SJCRH30 (cell line): ENCODE results near the gene S1PR3. TPM values are rescaled to one million over a fixed set of nuclear protein-coding genes. Genes with fewer than 3 reads are reported as not detected.

ENCODE experiments used
- DNase-seq, 2 experiments: peaks; one replicate each; pipeline ENCODE4 v3.0.0-alpha.2; 2015 to 2020
- H3K27ac ChIP-seq: fragments of 250-450 bp; sonication (Bioruptor Pico); 2 replicates; pipeline ENCODE4 v1.5.1; 2020; ENCODE audit warnings: mild to moderate bottlenecking, moderate library complexity
- H3K27me3 ChIP-seq: fragments of 250-450 bp; sonication (Bioruptor Pico); 2 replicates; pipeline ENCODE4 v1.5.1; 2020; ENCODE audit warnings: mild to moderate bottlenecking, moderate library complexity
- H3K36me3 ChIP-seq: fragments of 250-450 bp; sonication (Bioruptor Pico); 2 replicates; pipeline ENCODE4 v1.5.1; 2020; ENCODE audit warnings: mild to moderate bottlenecking, moderate library complexity
- H3K4me1 ChIP-seq: fragments of 250-450 bp; sonication (Bioruptor Pico); 2 replicates; pipeline ENCODE4 v1.5.1; 2020; ENCODE audit warnings: mild to moderate bottlenecking, moderate library complexity
- H3K4me3 ChIP-seq: fragments of 250-450 bp; sonication (Bioruptor Pico); 2 replicates; pipeline ENCODE4 v1.5.1; 2020; ENCODE audit warnings: mild to moderate bottlenecking, moderate library complexity
- H3K9me3 ChIP-seq: fragments of 250-450 bp; sonication (Bioruptor Pico); replicated peaks from 2 replicates; pipeline ENCODE4 v1.5.1; 2020; ENCODE audit warnings: mild to moderate bottlenecking, moderate library complexity
- total RNA-seq: library from RNA; depleted of rRNA; stranded (reverse); fragments of >200 nt; shearing (Covaris generic); gene quantifications from 2 replicates; pipeline ENCODE4 v1.2.3, GENCODE V29; 2014

The S1PR3 gene
- total RNA-seq, 1 experiment from 2014 or later: not detected

DNA sequence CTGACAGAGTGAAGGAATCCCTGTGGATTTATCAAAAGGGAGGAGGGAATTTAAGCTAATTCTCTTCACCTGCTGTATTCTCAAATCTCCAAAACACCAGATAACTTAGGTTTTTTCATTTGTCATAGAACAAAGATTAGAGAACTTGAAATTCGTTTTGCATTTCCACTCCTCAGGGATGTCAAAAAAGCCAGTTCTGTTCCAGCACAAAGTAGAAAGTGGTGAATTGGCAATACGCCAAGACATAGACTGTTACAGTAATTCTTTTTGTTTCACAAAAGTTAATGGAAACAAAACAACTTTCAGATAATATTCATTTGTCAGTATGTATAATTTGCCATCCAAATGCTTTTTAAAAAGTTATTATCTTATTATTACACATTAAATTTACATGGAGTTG is 15.0 kb downstream of the S1PR3 start:
- no peaks in the 10 kb centered on the region for H3K9me3 ChIP-seq
- no peak for DNase-seq
- no peak overlapping the region for H3K4me3 ChIP-seq
- no peaks in the 10 kb centered on the region for H3K4me1 ChIP-seq
- H3K36me3 ChIP-seq: no peaks in the 10 kb centered on the region
- H3K27ac ChIP-seq: no peak overlapping the region
- no peaks in the 10 kb centered on the region; the same call in 1 of the 2 replicates for H3K27me3 ChIP-seq

DNA sequence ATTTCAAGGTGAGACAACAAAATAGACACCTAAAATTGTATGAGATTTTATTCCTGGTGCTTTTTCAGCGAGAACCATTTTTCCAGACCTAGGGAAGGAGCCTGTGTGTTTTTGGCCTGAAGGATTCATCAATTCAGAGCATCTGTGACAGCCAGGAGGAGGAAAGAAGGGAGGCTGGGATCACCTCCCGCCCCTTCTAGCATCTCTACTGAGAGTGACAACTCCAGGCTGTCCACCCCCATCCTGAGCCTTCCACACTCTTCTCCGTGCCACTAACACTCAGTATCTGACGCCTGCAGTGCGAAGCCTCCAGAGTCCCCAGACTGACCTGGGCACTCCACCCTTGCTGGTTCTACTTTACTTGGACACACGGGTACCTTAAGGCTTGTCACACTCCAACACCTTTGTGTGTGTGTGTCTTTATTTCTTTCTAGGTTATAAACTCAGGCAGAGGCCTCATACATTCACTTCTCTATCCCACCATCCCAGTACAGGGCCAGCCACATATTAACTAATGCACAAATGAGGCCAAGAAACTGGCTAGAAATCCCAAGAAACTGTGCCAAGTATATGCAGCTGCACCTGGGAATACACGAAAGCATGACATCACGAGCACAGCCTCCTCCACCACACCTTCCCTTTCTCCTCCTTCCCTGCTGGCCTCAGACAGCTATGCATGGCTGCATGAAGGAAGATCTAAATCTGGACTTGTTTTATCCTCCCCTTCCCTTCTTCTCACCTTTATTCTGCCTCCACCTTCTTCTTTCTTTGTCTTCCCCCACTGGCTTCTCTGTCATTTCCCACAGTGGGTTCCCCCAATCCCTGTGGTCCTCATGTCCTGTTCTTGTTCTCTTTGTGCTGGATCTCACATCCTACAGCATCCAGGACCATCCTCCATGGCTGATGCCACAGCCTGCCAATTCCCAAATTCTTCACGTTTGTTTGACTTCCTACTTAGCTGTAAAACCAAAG is 16.0 kb downstream of the S1PR3 start:
- Histone ChIP-seq H3K27ac (no peak overlapping the region), H3K36me3 (no peaks in the 10 kb centered on the region), H3K4me3 (no peak overlapping the region), H3K9me3 (no peaks in the 10 kb centered on the region), H3K27me3 (peaks cover 4% of the 10 kb centered on the region; the same call in 1 of the 2 replicates), H3K4me1 (no peaks in the 10 kb centered on the region)
- no peak for DNase-seq

DNA sequence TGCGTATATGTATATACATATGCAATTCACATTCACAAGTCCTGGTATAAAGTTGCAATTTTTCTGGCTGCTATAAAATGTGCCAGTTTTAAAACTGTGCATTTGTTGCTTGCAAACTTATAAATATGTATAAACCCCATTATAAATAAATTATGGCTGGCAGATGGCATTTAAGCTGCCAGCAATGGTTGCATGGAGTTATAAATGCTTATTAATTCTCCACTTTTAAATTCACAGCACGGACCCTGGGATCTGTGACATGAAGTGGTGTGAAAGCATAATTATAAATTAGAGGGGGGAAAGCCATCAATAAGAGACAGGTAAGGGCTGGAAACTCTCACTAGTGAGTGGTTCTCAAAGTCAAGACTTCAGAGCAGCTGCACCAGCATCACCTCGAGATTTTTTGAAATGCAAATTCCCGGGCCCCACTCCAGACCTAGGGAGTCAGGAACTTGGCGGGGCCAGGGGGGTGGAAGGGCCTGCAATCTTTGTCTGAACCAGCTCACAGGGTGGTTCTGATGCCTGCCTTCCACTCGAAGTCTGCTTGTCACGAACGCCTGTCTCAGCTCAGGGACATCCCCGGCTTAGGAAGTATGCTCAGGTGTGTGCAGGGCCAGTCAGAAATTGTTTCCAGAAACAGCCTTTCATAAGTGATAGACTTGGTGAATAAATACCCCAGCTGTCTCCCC is 16.9 kb downstream of the S1PR3 start:
- DNase-seq: no peak
- Histone ChIP-seq H3K27ac (no peak overlapping the region), H3K9me3 (no peaks in the 10 kb centered on the region), H3K4me3 (no peak overlapping the region), H3K36me3 (no peaks in the 10 kb centered on the region), H3K27me3 (peaks cover 4% of the 10 kb centered on the region; the same call in 1 of the 2 replicates), H3K4me1 (no peaks in the 10 kb centered on the region)

DNA sequence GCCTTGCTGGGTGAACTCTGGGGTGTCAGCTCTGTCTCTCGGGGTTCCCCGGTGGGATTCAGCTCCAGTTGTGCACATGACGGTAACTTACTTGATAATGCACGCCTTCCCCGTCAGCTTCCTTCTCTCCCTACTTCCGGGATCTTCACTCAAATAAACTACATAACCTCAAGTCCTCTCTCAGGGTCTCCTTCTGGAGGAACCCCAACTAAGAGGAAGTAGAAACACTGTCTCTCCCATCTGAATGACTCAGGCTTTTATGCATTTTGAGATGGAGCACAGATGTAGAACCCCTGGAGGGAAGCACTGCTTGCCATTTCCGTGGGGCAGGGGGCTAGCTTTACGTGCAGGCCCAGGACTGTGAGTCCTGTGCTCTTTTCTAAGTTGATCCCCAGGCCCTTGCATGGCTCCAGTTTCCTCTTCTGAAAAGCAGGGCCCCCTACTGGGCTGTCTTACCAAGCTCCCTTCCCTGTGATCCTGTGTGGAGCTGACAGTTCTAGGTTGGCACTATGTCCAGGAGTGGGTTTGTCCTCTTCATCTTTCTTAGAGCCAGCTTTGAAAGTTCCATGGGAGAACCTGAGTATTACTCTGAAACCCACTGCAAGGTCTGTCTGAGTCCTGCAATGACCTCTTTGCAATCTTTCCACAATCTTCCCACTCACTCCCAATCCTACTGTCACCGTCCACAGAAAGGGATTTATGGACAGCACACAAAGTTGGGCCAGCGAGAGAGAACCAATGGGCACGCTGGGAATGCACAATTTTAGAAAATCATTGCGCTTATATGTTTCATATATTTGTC is 17.7 kb downstream of the S1PR3 start:
- Histone ChIP-seq H3K36me3 (no peaks in the 10 kb centered on the region), H3K27ac (no peak overlapping the region), H3K4me3 (no peak overlapping the region), H3K4me1 (no peaks in the 10 kb centered on the region), H3K9me3 (no peaks in the 10 kb centered on the region), H3K27me3 (peaks cover 4% of the 10 kb centered on the region; the same call in 1 of the 2 replicates)
- no peak for DNase-seq

DNA sequence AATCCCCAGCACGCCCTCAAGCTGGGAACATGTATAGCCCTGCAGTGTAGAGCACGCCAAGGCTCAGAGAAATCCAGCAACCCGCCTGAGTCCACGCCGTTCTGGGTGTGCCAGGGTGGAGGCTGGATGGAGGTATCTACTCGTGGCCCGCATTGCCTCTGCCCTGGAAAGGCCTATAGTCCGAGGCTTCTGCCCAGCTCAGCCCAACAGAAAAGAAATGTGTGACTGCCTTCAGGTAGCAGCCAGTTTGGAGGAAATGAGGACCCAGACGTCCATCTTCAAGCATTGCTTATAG is 18.2 kb downstream of the S1PR3 start:
- no peak for DNase-seq

DNA sequence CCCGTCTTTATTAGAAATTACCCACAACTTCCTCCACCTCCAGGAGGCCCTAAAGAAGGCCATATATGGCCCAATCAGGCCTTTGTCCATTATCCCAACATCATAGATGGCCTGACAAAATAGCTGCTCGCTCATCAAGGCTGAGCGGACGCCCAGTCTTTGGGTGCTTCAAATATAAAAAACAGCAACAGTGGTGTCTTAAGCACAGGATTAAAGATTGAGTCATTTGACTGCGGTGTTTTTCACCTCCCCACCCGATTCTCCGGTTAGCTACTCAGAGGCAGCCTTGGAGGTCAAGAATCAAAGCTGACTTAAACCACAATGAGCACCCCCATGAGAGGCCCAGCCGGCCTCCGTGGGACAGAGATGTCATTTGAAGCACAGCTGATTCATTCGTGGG is 18.8 kb downstream of the S1PR3 start:
- no peak for DNase-seq
- H3K9me3 ChIP-seq: no peaks in the 10 kb centered on the region
- H3K36me3 ChIP-seq: no peaks in the 10 kb centered on the region
- H3K4me1 ChIP-seq: no peaks in the 10 kb centered on the region
- H3K27ac ChIP-seq: no peak overlapping the region
- H3K4me3 ChIP-seq: no peak overlapping the region
- H3K27me3 ChIP-seq: peaks cover 4% of the 10 kb centered on the region; the same call in 1 of the 2 replicates

More for the DNA sequence above, 18.2 kb downstream of the S1PR3 start:
- Histone ChIP-seq H3K27me3 (peaks cover 4% of the 10 kb centered on the region; the same call in 1 of the 2 replicates), H3K27ac (no peak overlapping the region), H3K9me3 (no peaks in the 10 kb centered on the region), H3K4me3 (no peak overlapping the region), H3K36me3 (no peaks in the 10 kb centered on the region), H3K4me1 (no peaks in the 10 kb centered on the region)

DNA sequence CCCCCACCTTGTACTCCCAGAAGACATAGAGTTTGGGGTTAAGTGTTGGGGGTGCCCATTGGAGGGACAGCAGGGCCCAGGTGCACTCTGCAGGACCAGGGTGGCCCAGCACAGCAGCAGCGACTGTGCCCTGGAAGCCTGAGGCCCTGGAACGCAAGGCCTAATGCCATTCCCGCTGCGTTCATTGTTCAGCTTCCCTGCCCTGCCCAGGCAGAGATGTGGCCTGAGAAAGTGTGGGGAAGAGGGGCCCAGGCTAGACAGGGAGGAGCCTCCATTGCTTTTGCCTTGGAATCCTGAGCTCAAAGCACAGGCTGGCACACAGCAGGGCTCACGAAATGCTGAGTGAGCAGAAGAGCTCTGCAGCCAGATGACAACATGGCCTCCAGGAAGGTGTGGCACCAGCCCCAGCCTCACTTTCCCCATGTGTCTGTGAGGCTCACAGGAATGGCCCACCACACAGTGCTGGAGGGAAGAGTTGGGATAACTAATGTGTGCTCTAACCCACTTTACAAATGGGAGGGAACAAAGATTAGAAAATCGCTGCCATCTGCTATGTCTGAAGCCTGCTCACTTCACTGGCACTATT is 19.4 kb downstream of the S1PR3 start:
- Histone ChIP-seq H3K27me3 (peaks cover 4% of the 10 kb centered on the region; the same call in 1 of the 2 replicates), H3K36me3 (no peaks in the 10 kb centered on the region), H3K27ac (no peak overlapping the region), H3K9me3 (no peaks in the 10 kb centered on the region), H3K4me3 (no peak overlapping the region), H3K4me1 (no peaks in the 10 kb centered on the region)
- no peak for DNase-seq

DNA sequence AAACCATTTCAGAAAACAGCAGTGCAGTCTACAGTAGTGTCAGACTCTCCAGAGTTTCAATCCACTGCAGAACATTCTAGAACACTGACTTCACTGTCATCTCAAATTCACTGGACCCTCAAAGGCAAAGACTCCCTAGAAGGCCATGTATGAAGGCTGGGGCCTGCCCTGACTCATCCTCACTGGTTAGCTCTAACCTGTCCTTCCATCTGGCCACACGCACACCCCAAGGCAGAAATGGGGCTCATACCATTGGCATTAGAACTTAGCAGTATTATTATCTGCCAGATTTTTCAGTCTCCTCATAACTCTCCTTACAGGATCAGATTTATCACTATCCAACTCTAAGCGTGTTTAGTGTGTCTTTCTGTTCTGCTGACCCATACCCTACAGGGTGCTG is 20.4 kb downstream of the S1PR3 start:
- Histone ChIP-seq H3K4me3 (no peak overlapping the region), H3K27ac (no peak overlapping the region), H3K9me3 (no peaks in the 10 kb centered on the region), H3K36me3 (no peaks in the 10 kb centered on the region), H3K27me3 (peaks cover 4% of the 10 kb centered on the region; the same call in 1 of the 2 replicates), H3K4me1 (no peaks in the 10 kb centered on the region)
- no peak for DNase-seq

DNA sequence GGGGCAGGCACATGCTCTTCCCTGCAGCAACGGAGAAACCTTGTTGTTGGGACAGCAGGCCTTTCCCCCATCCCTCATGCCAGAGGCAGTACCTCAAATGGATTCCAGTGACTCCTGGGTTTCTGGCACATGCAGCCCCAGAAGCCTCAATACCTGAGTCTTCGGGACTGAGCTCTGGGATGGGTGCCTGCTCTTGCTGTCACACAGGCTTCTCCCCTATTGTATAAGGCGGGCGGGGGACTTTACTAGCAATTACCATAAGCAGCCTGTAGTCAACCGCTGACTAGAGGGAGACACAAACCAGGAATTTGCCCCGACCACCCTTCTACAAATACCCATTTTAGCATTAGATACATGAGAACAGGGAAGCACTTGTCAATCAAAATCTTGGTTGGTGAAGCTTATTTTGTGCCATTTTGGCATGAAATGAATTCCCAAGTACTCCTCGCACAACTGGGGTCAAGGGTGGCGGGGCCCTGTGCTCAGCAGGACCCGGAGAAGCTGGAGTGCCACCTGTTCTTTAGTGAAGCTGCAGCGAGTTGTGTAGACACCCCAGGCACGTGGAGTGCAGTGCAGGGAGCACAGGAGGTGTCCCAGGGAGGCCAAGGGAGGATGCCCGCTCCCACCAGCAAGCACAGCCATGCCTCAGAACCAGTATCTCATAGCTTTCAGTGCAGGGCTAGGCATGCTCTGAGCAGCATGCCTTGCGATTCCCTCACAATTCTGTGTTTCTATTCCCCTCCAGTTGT is 21.2 kb downstream of the S1PR3 start:
- no peaks in the 10 kb centered on the region for H3K9me3 ChIP-seq
- no peaks in the 10 kb centered on the region for H3K4me1 ChIP-seq
- no peak overlapping the region for H3K4me3 ChIP-seq
- H3K36me3 ChIP-seq: no peaks in the 10 kb centered on the region
- 0 out of 2 replicates have a peak, but pooled peaks cover 4% of the 10 kb centered on the region for H3K27me3 ChIP-seq
- DNase-seq: no peak
- H3K27ac ChIP-seq: no peak overlapping the region

DNA sequence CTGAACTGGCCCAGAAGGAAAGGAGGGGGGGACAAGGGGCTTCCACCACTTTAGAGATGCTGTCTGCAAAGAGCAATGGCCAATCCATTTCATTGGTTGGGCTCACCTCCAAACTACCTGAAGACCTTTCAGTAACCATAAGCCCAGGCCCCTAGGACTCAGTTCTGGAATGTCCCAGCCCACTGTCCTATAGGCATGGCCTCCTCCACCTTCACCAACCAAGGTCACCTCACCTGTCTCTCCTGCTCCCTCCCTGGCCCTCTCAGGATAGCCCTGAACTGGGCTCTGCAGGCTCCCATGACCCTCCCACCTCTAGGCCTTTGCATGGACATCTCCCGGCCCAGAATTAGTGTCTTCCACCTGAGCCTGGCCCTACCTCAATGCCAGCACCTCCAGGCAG is 22.4 kb downstream of the S1PR3 start:
- Histone ChIP-seq H3K36me3 (no peaks in the 10 kb centered on the region), H3K27me3 (0 out of 2 replicates have a peak, but pooled peaks cover 4% of the 10 kb centered on the region), H3K27ac (no peak overlapping the region), H3K4me1 (no peaks in the 10 kb centered on the region), H3K9me3 (no peaks in the 10 kb centered on the region), H3K4me3 (no peak overlapping the region)
- DNase-seq: no peak

DNA sequence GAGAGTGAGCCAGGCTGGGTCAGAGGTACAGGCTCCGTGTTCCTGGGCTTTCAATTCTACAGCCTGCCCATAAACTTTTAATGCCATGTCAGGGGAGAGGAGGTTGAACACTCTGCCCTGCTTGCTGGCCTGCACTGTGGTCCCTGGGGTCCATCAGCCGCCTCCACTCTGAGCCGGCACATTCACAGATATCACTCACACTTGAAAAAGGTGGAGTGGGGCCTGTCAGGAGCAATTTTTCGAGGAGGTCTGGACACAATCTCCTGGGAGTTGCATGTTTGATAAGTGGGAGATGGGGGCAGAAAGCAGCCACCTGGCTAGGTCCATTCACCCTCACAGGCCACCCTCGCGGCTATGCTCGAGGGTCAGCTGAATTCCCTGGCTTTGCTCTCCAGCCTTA is 22.9 kb downstream of the S1PR3 start:
- Histone ChIP-seq H3K4me3 (no peak overlapping the region), H3K27ac (no peak overlapping the region), H3K4me1 (no peaks in the 10 kb centered on the region), H3K9me3 (no peaks in the 10 kb centered on the region), H3K27me3 (0 out of 2 replicates have a peak, but pooled peaks cover 4% of the 10 kb centered on the region), H3K36me3 (no peaks in the 10 kb centered on the region)
- no peak for DNase-seq

DNA sequence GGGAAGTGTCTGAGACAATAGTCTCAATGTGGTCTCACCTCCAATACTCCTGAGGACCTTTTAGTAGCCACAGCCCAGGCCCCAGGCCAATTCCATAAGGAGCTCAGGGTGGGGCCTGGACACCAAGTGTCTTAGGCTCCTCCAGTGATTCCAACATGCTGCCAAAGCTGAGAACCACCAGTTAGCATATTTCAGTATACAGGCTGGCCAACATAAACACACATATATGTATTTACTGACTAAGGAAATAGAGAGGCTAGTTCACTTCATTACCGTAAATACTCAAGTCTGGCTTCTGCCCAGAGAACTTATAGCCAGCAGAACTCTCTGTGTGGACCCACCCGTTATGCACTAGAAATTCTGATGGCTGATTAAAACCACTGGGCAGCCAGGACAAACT is 24.1 kb downstream of the S1PR3 start:
- DNase-seq: no peak
- 0 out of 2 replicates have a peak, but pooled peaks cover 4% of the 10 kb centered on the region for H3K27me3 ChIP-seq
- no peak overlapping the region for H3K27ac ChIP-seq
- H3K4me3 ChIP-seq: no peak overlapping the region
- H3K9me3 ChIP-seq: no peaks in the 10 kb centered on the region
- no peaks in the 10 kb centered on the region for H3K4me1 ChIP-seq
- H3K36me3 ChIP-seq: no peaks in the 10 kb centered on the region

DNA sequence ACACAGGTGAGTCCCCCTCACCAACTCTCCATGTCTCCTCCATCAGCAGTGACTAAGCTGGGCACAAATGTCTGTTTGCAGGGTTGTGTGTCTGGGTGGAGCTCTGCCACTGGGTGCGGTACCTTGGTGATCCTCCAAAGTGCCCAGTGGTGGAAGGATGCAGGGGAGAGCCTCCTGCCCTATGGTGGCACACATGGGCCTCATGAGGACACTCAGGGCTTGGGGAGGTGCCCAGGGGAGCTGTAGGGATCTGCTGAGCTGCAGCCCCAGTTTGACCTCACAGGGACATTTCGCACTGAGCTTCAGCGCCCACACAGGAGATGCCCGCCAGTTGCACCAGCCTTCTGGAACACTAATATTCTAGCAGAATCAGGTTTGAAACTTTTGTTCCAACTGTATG is 29.5 kb downstream of the S1PR3 start:
- Histone ChIP-seq H3K9me3 (no peaks in the 10 kb centered on the region), H3K27ac (no peak overlapping the region), H3K27me3 (no peaks in the 10 kb centered on the region), H3K4me1 (no peaks in the 10 kb centered on the region), H3K4me3 (no peak overlapping the region), H3K36me3 (no peaks in the 10 kb centered on the region)
- no peak for DNase-seq
